ENCODE results near the gene KIF1A. TPM values are rescaled to one million over a fixed set of nuclear protein-coding genes. Genes with fewer than 3 reads are reported as not detected.
A peak's percentile ranks its signal among the peaks of the same experiment; 100 is the strongest.

The KIF1A gene, protein sequence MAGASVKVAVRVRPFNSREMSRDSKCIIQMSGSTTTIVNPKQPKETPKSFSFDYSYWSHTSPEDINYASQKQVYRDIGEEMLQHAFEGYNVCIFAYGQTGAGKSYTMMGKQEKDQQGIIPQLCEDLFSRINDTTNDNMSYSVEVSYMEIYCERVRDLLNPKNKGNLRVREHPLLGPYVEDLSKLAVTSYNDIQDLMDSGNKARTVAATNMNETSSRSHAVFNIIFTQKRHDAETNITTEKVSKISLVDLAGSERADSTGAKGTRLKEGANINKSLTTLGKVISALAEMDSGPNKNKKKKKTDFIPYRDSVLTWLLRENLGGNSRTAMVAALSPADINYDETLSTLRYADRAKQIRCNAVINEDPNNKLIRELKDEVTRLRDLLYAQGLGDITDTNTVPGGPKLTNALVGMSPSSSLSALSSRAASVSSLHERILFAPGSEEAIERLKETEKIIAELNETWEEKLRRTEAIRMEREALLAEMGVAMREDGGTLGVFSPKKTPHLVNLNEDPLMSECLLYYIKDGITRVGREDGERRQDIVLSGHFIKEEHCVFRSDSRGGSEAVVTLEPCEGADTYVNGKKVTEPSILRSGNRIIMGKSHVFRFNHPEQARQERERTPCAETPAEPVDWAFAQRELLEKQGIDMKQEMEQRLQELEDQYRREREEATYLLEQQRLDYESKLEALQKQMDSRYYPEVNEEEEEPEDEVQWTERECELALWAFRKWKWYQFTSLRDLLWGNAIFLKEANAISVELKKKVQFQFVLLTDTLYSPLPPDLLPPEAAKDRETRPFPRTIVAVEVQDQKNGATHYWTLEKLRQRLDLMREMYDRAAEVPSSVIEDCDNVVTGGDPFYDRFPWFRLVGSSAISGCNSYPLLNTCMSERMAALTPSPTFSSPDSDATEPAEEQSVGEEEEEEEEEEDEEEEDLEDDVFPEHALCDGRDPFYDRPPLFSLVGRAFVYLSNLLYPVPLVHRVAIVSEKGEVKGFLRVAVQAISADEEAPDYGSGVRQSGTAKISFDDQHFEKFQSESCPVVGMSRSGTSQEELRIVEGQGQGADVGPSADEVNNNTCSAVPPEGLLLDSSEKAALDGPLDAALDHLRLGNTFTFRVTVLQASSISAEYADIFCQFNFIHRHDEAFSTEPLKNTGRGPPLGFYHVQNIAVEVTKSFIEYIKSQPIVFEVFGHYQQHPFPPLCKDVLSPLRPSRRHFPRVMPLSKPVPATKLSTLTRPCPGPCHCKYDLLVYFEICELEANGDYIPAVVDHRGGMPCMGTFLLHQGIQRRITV (N-terminal part only)
- under 1 TPM in 1 of 5 experiments, not detected in 4; 0.24 TPM for total RNA-seq
- not detected for polyA plus RNA-seq
- not detected for total RNA-seq

DNA sequence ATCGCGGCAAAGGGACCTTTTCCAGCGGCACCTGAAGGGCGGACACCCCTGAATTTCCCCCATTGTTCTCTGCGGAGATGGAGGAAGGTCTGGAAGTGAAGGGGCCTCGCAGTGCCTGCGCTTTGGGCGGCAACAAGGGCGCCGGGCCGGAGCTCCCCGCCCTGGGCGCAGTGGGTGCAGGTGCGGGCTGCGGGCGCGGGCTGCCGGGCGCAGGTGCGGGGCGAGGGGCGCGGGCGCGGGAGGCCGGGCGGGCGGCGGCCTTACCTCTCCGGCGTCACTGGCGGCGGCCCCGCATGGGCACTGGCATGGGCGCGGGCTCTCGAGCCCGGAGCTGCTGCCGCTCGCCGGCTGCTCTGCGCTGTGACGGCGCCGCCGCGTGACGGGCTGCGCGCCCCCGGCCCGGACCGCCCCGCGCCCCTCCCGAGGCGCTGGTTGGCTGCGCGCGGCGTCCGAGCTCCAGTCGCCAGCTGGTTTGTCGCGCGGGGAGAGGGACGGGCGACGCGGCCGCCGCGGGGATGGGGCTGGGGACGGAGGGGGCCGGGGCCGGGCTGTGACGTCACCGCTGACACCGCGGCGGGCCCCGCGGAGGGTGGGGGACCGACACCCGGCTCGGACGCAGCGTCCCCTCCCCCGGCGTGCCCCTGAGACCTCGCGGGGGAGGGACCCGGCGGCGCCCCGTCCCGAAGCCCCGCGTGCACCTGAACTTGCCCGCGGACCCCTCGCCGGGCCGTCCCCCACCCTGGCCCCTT lies at the start of gene KIF1A:
Gene KIF1A (minus strand): TSS at position 362 of the 749 bp plus-strand sequence. CDS start 22,467 bp downstream, outside the sequence.
- POLR2A ChIA-PET = no interaction called here
- peak in 1 of 9 donors; percentile 16 for DNase-seq
- CTCF ChIA-PET = no interaction called here
- H3K4me1 Mint-ChIP-seq = peaks cover 0 to 16% (median 9%) of the 10 kb centered on the region in 7 donors
- Histone ChIP-seq H3K27ac (ENCODE audit: low read depth, low read length) (no peak within 1 kb of the TSS), H3K27me3 (ENCODE audit: control insufficient read depth in 2 of 2, insufficient read depth in 2 of 2, low read length in 2 of 2) (peaks cover 0 to 11% of the 10 kb centered on the region in 2 donors), H3K4me3 (ENCODE audit: low read length) (no peak within 1 kb of the TSS), H3K9me3 (ENCODE audit: control insufficient read depth in 2 of 3, low read length in 3 of 3) (no peaks in the 10 kb centered on the region), H3K4me1 (ENCODE audit: control insufficient read depth in 2 of 2, insufficient read depth in 2 of 2, low read length in 2 of 2) (peaks cover 0 to 4% of the 10 kb centered on the region in 2 donors), H3K36me3 (ENCODE audit: control insufficient read depth in 2 of 3, insufficient read depth in 3 of 3, low read length in 3 of 3) (no peaks in the 10 kb centered on the region)
- ATAC-seq = no peak
- peak within 1 kb of the TSS in 7 of 10 donors; percentile 48 to 81 (median 62) for H3K4me3 Mint-ChIP-seq
- H3K27me3 Mint-ChIP-seq = peaks cover 48 to 61% (median 50%) of the 10 kb centered on the region in 5 donors
- peaks cover 0 to 9% (median 0%) of the 10 kb centered on the region in 11 donors for H3K9me3 Mint-ChIP-seq
- intact Hi-C loops (cut with micrococcal nuclease) = no loop called here
- no peak within 1 kb of the TSS for H3K27ac Mint-ChIP-seq
- H3K36me3 Mint-ChIP-seq = peaks cover 0 to 5% (median 2%) of the 10 kb centered on the region in 5 donors

DNA sequence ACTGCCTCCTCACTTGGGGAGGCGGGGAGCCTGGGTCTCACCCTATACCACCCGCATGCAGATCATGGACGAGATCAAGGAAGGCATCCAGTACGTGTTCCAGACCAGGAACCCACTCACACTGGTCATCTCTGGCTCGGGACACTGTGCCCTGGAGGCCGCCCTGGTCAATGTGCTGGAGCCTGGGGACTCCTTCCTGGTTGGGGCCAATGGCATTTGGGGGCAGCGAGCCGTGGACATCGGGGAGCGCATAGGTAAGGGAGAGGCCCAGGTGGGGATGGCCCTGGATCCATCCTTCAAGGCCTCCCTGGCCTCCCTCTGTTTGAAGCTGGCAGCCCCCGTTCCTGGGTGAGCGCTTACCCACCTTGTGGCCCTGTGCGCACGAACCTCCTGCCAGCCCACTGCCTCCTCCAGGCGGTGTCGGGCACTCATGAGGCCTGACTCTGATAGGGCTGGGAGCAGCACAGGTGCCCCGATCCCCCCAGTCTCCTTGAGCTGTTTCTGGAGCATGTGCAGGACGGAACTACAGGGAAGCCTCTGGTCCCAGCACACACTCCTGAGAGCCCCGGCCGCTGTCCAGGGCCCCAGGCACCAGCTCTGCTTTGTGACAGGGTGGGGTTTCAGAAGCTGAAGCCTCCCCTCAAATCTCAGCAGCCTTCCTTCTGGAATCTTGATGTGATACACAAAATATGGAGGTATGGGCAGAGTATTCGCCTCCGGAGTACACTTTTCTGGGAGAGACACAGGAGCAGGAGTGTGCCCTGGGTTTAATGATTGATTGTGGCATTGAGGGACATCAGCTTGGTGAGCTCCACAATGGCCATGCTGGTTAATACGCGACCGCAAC lies 49.3 kb upstream of the KIF1A start:
- Histone ChIP-seq H3K4me3 (ENCODE audit: low read length) (no peak overlapping the region), H3K9me3 (ENCODE audit: control insufficient read depth in 2 of 3, low read length in 3 of 3) (no peaks in the 10 kb centered on the region), H3K4me1 (ENCODE audit: control insufficient read depth in 2 of 2, insufficient read depth in 2 of 2, low read length in 2 of 2) (no peaks in the 10 kb centered on the region), H3K36me3 (ENCODE audit: control insufficient read depth in 2 of 3, insufficient read depth in 3 of 3, low read length in 3 of 3) (no peaks in the 10 kb centered on the region), H3K27ac (ENCODE audit: low read depth, low read length) (no peak overlapping the region), H3K27me3 (ENCODE audit: control insufficient read depth in 2 of 2, insufficient read depth in 2 of 2, low read length in 2 of 2) (no peaks in the 10 kb centered on the region)
- intact Hi-C loops (cut with micrococcal nuclease) = no loop called here
- Mint-ChIP-seq H3K27ac (no peak overlapping the region), H3K4me1 (peaks cover 0 to 3% (median 0%) of the 10 kb centered on the region in 7 donors), H3K36me3 (no peaks in the 10 kb centered on the region), H3K9me3 (no peaks in the 10 kb centered on the region), H3K27me3 (peaks cover 0 to 9% (median 5%) of the 10 kb centered on the region in 5 donors), H3K4me3 (no peak overlapping the region)
- ATAC-seq = no peak
- POLR2A ChIA-PET = no interaction called here
- no peak for DNase-seq
- CTCF ChIA-PET = no interaction called here

DNA sequence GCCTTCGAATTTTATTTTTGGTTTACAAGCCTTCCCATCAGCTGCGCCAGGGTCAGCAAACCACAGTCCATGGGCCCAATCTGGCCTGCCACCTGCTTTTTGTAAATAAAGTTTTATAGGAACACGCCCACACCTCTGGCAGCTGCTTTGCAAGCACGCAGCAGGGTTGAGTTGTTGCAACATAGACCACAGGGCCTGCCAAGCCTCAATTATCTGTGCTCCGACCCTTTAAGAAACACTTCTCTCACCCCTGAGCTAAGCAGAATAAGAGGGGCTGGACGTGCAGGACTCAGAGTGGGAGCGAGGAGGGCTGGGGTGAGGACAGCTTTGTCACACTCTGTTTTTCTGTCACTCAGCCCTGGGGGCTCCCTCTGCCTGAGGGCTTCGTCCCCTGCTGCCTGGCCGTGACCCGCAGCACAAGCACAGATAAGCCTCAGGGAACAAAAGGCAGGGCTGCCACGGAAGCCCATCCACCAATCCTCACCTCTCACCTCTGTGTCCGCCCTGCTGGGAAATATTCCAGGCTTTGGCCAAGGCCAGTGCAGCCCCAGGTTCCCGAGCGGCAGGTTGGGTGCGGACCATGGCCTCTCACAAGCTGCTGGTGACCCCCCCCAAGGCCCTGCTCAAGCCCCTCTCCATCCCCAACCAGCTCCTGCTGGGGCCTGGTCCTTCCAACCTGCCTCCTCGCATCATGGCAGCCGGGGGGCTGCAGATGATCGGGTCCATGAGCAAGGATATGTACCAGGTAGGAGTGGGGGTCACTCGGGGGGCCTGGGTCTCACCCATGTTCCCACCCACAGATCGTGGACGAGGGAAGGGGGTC lies 48.5 kb upstream of the KIF1A start, which contains the start of gene AGXT:
Gene AGXT (plus strand): TSS at position 539 of the 823 bp plus-strand sequence. CDS start 42 bp downstream, at position 581.
- no peaks in the 10 kb centered on the region for H3K9me3 ChIP-seq (ENCODE audit: control insufficient read depth in 2 of 3, low read length in 3 of 3)
- H3K4me1 ChIP-seq (ENCODE audit: control insufficient read depth in 2 of 2, insufficient read depth in 2 of 2, low read length in 2 of 2) = no peaks in the 10 kb centered on the region
- Mint-ChIP-seq H3K27me3 (peaks cover 0 to 13% (median 5%) of the 10 kb centered on the region in 5 donors), H3K36me3 (no peaks in the 10 kb centered on the region), H3K4me3 (no peak within 1 kb of the TSS), H3K9me3 (no peaks in the 10 kb centered on the region), H3K27ac (no peak within 1 kb of the TSS), H3K4me1 (peaks cover 0 to 3% (median 0%) of the 10 kb centered on the region in 7 donors)
- no peaks in the 10 kb centered on the region for H3K27me3 ChIP-seq (ENCODE audit: control insufficient read depth in 2 of 2, insufficient read depth in 2 of 2, low read length in 2 of 2)
- ATAC-seq = no peak
- H3K36me3 ChIP-seq (ENCODE audit: control insufficient read depth in 2 of 3, insufficient read depth in 3 of 3, low read length in 3 of 3) = no peaks in the 10 kb centered on the region
- ChIA-PET CTCF (no interaction called here), POLR2A (no interaction called here)
- no peak within 1 kb of the TSS for H3K27ac ChIP-seq (ENCODE audit: low read depth, low read length)
- no peak for DNase-seq
- no peak within 1 kb of the TSS for H3K4me3 ChIP-seq (ENCODE audit: low read length)
- intact Hi-C loops (cut with micrococcal nuclease) = no loop called here

DNA sequence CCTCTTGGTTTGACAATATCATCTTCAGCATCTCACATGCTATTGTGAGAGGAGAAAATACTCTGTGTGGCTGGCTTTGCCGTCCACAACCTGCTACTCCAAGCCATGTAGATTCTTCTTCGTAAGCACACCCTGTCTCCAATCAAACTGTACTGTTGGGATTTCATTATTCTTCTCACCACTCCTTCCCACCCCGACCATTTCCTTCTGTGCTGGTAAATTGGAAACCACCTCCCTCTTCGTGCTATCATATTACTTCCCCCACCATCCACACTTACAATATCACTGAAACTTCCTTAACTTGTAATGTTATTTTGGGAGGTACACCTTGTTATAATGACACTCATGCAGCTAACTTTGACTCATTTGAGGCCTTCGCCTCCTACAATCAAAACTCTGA lies 45.4 kb upstream of the KIF1A start:
- ChIA-PET POLR2A (interaction anchor here (0.7 kb wide), 1 partner anchor 18 kb away, joined by 5 read pairs; no protein-coding TSS in a partner anchor), CTCF (no interaction called here)
- DNase-seq = no peak
- H3K4me1 ChIP-seq (ENCODE audit: control insufficient read depth in 2 of 2, insufficient read depth in 2 of 2, low read length in 2 of 2) = no peaks in the 10 kb centered on the region
- intact Hi-C loops (cut with micrococcal nuclease) = no loop called here
- H3K27me3 ChIP-seq (ENCODE audit: control insufficient read depth in 2 of 2, insufficient read depth in 2 of 2, low read length in 2 of 2) = no peaks in the 10 kb centered on the region
- H3K4me1 Mint-ChIP-seq = peaks cover 0 to 3% (median 0%) of the 10 kb centered on the region in 7 donors
- no peaks in the 10 kb centered on the region for H3K9me3 ChIP-seq (ENCODE audit: control insufficient read depth in 2 of 3, low read length in 3 of 3)
- no peak for ATAC-seq
- peaks cover 0 to 23% (median 5%) of the 10 kb centered on the region in 5 donors for H3K27me3 Mint-ChIP-seq
- no peaks in the 10 kb centered on the region for H3K36me3 ChIP-seq (ENCODE audit: control insufficient read depth in 2 of 3, insufficient read depth in 3 of 3, low read length in 3 of 3)
- no peaks in the 10 kb centered on the region for H3K9me3 Mint-ChIP-seq
- no peak overlapping the region for H3K27ac ChIP-seq (ENCODE audit: low read depth, low read length)
- H3K4me3 Mint-ChIP-seq = no peak overlapping the region
- no peaks in the 10 kb centered on the region for H3K36me3 Mint-ChIP-seq
- H3K27ac Mint-ChIP-seq = no peak overlapping the region
- H3K4me3 ChIP-seq (ENCODE audit: low read length) = no peak overlapping the region

DNA sequence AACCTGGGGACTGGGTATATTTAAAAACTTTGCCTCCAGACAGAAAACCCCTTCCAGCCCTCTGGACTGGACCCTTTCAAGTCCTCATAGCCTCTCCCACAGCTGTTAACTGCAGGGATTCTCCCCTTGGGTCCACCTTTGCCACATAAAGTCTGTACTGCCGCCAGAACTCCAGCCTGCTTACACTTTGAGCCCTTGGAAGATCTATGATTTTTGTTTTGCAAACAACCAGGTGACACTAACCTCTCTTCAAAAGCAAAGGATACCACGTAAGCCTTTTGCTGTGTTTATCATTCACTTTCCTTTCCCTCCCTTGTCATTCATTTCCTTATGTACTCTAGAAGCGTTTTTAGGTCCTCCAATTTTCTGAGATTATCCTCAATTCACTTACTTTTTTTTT lies 44.5 kb upstream of the KIF1A start:
- POLR2A ChIA-PET = no interaction called here
- intact Hi-C loops (cut with micrococcal nuclease) = no loop called here
- Histone ChIP-seq H3K27ac (ENCODE audit: low read depth, low read length) (no peak overlapping the region), H3K27me3 (ENCODE audit: control insufficient read depth in 2 of 2, insufficient read depth in 2 of 2, low read length in 2 of 2) (no peaks in the 10 kb centered on the region), H3K9me3 (ENCODE audit: control insufficient read depth in 2 of 3, low read length in 3 of 3) (no peaks in the 10 kb centered on the region), H3K4me3 (ENCODE audit: low read length) (no peak overlapping the region), H3K36me3 (ENCODE audit: control insufficient read depth in 2 of 3, insufficient read depth in 3 of 3, low read length in 3 of 3) (no peaks in the 10 kb centered on the region), H3K4me1 (ENCODE audit: control insufficient read depth in 2 of 2, insufficient read depth in 2 of 2, low read length in 2 of 2) (no peaks in the 10 kb centered on the region)
- CTCF ChIA-PET = no interaction called here
- Mint-ChIP-seq H3K27me3 (peaks cover 0 to 23% (median 5%) of the 10 kb centered on the region in 5 donors), H3K36me3 (no peaks in the 10 kb centered on the region), H3K4me3 (no peak overlapping the region), H3K27ac (no peak overlapping the region), H3K4me1 (peaks cover 0 to 3% (median 0%) of the 10 kb centered on the region in 7 donors), H3K9me3 (no peaks in the 10 kb centered on the region)
- ATAC-seq (no peak), DNase-seq (no peak)
